Measurements from ENCODE around the gene SAP130.
"Not testable (repeated sequence)": the region's sequence is repeated elsewhere in the genome, so short reads cannot be mapped to it uniquely, and the experiment has no call there.

The SAP130 gene

DNA sequence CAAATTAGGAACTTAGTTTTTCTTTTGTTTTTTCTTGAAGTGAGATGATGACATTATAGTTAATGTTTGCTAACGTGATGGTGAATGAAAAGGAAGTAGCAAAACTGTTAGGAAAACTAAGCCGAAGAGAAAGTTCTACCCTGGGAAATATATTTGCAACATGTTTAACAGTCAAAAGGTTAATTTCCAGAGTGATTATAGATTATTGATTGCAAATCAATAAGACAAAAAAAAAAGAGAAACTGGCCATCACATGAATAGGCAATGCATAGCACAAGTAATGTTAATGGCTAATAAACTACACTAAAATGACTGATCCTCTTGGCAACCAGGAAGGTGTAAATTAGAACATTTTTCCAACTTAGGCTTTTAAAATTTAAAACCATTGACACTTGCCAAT lies 116.1 kb downstream of the SAP130 start:
- WGBS (ENCODE audit: extremely low coverage, insufficient coverage, low lambda C conversion rate): no CpG with 5 or more reads among the region's 2 CpGs
- no peak overlapping the region for H3K9ac ChIP-seq (ENCODE audit: low read length)
- H3K27me3 ChIP-seq (ENCODE audit: insufficient read depth, low read length, poor library complexity): no peaks in the 10 kb centered on the region

GRCh38 chr2:127910415-127910814 lies 117.4 kb downstream of the SAP130 start:
- no peak overlapping the region for H4K8ac ChIP-seq (ENCODE audit: low read depth, low read length)
- no peak overlapping the region for H3K27ac ChIP-seq (ENCODE audit: low read depth, low read length)
- H3K23ac ChIP-seq (ENCODE audit: low read length): no peak overlapping the region
- H3K18ac ChIP-seq (ENCODE audit: low read length): no peak overlapping the region
- no peaks in the 10 kb centered on the region for H3K27me3 ChIP-seq (ENCODE audit: insufficient read depth, low read length, poor library complexity)
- H3K56ac ChIP-seq (ENCODE audit: low read length): no peak overlapping the region
- H3K4me3 ChIP-seq (ENCODE audit: low read length): no peak overlapping the region
- no peaks in the 10 kb centered on the region for H3K36me3 ChIP-seq (ENCODE audit: control insufficient read depth, insufficient read depth, low read length)
- DNase-seq: no peak
- no peak overlapping the region for H2BK5ac ChIP-seq (ENCODE audit: low read length)
- no peaks in the 10 kb centered on the region for H3K4me1 ChIP-seq (ENCODE audit: control insufficient read depth, low read depth, low read length)
- WGBS (ENCODE audit: extremely low coverage, insufficient coverage, low lambda C conversion rate): no CpG with 5 or more reads among the region's 3 CpGs
- H3K79me1 ChIP-seq (ENCODE audit: low read length): no peaks in the 10 kb centered on the region
- no peaks in the 10 kb centered on the region for H3K79me2 ChIP-seq (ENCODE audit: control insufficient read depth, insufficient read depth, low read length)
- no peak overlapping the region for H2BK120ac ChIP-seq (ENCODE audit: low read depth, low read length)
- no peak overlapping the region for H4K5ac ChIP-seq (ENCODE audit: low read length)
- no peak overlapping the region for H3K9ac ChIP-seq (ENCODE audit: low read length)
- H2BK15ac ChIP-seq (replicated peaks; ENCODE audit: low read depth): no peak overlapping the region
- H3K4me2 ChIP-seq (ENCODE audit: low read length): no peak overlapping the region
- no peak overlapping the region for H2AK5ac ChIP-seq (ENCODE audit: low read length)
- H3K4ac ChIP-seq (ENCODE audit: low read depth, low read length): no peak overlapping the region

More for the DNA sequence above, 116.1 kb downstream of the SAP130 start:
- Histone ChIP-seq H3K79me2 (ENCODE audit: control insufficient read depth, insufficient read depth, low read length) (no peaks in the 10 kb centered on the region), H4K5ac (ENCODE audit: low read length) (no peak overlapping the region), H3K79me1 (ENCODE audit: low read length) (no peaks in the 10 kb centered on the region), H3K23ac (ENCODE audit: low read length) (no peak overlapping the region), H3K27ac (ENCODE audit: low read depth, low read length) (no peak overlapping the region), H3K4ac (ENCODE audit: low read depth, low read length) (no peak overlapping the region), H3K4me3 (ENCODE audit: low read length) (no peak overlapping the region), H4K8ac (ENCODE audit: low read depth, low read length) (no peak overlapping the region), H3K56ac (ENCODE audit: low read length) (no peak overlapping the region), H2BK120ac (ENCODE audit: low read depth, low read length) (no peak overlapping the region), H2BK5ac (ENCODE audit: low read length) (no peak overlapping the region), H2AK5ac (ENCODE audit: low read length) (no peak overlapping the region), H3K4me1 (ENCODE audit: control insufficient read depth, low read depth, low read length) (no peaks in the 10 kb centered on the region), H3K36me3 (ENCODE audit: control insufficient read depth, insufficient read depth, low read length) (no peaks in the 10 kb centered on the region), H3K4me2 (ENCODE audit: low read length) (no peak overlapping the region), H2BK15ac (replicated peaks; ENCODE audit: low read depth) (no peak overlapping the region), H3K18ac (ENCODE audit: low read length) (no peak overlapping the region)
- no peak for DNase-seq

GRCh38 chr2:127909019-127909418 lies 118.8 kb downstream of the SAP130 start:
- Histone ChIP-seq H3K27ac (ENCODE audit: low read depth, low read length) (no peak overlapping the region), H4K8ac (ENCODE audit: low read depth, low read length) (no peak overlapping the region), H3K4ac (ENCODE audit: low read depth, low read length) (no peak overlapping the region), H3K4me1 (ENCODE audit: control insufficient read depth, low read depth, low read length) (no peaks in the 10 kb centered on the region), H3K9ac (ENCODE audit: low read length) (no peak overlapping the region), H2BK5ac (ENCODE audit: low read length) (no peak overlapping the region), H3K23ac (ENCODE audit: low read length) (no peak overlapping the region), H4K5ac (ENCODE audit: low read length) (no peak overlapping the region), H3K4me3 (ENCODE audit: low read length) (no peak overlapping the region), H2BK15ac (replicated peaks; ENCODE audit: low read depth) (no peak overlapping the region), H3K18ac (ENCODE audit: low read length) (no peak overlapping the region), H3K79me2 (ENCODE audit: control insufficient read depth, insufficient read depth, low read length) (no peaks in the 10 kb centered on the region), H3K4me2 (ENCODE audit: low read length) (no peak overlapping the region), H3K56ac (ENCODE audit: low read length) (no peak overlapping the region), H3K36me3 (ENCODE audit: control insufficient read depth, insufficient read depth, low read length) (no peaks in the 10 kb centered on the region), H2BK120ac (ENCODE audit: low read depth, low read length) (no peak overlapping the region), H3K79me1 (ENCODE audit: low read length) (no peaks in the 10 kb centered on the region), H2AK5ac (ENCODE audit: low read length) (no peak overlapping the region), H3K27me3 (ENCODE audit: insufficient read depth, low read length, poor library complexity) (no peaks in the 10 kb centered on the region)
- no CpG with 5 or more reads among the region's 6 CpGs for WGBS (ENCODE audit: extremely low coverage, insufficient coverage, low lambda C conversion rate)
- no peak for DNase-seq

DNA sequence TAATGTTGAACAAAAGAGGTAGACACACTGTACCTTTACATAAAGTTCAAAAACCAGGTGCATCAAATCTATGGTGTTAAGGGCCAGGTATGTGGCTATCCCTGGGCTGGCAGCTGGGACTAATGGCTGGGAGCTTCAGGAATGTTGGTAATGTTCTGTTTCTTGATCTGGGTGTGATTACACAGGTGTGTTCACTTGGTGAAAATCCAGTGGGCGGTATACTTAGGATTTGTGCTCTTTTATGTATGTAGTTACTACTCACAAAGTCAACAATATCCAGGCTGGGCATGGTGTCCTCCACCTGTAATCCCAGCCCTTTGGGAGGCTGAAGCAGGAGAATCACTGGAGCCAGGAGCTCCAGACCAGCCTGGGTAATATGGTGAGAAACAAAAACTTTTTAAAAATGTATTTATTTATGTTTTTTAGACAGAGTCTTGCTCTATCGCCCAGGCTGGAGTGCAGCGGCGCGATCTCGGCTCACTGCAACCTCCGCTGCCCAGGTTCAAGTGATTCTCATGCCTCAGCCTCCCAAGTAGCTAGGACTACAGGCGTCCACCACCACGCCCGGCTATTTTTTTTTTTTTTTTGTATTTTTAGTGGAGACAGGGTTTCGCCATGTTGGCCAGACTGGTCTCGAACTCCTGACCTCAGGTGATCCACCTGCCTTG lies 120.0 kb downstream of the SAP130 start:
- not testable (repeated sequence) for H3K79me1 ChIP-seq (ENCODE audit: low read length); H3K18ac ChIP-seq (ENCODE audit: low read length); H4K8ac ChIP-seq (ENCODE audit: low read depth, low read length); H3K4me2 ChIP-seq (ENCODE audit: low read length); H3K4me1 ChIP-seq (ENCODE audit: control insufficient read depth, low read depth, low read length); H3K27ac ChIP-seq (ENCODE audit: low read depth, low read length); H2BK120ac ChIP-seq (ENCODE audit: low read depth, low read length); H2AK5ac ChIP-seq (ENCODE audit: low read length); H2BK5ac ChIP-seq (ENCODE audit: low read length); H3K79me2 ChIP-seq (ENCODE audit: control insufficient read depth, insufficient read depth, low read length); H3K4me3 ChIP-seq (ENCODE audit: low read length); H3K27me3 ChIP-seq (ENCODE audit: insufficient read depth, low read length, poor library complexity); H3K4ac ChIP-seq (ENCODE audit: low read depth, low read length); H3K36me3 ChIP-seq (ENCODE audit: control insufficient read depth, insufficient read depth, low read length); H4K5ac ChIP-seq (ENCODE audit: low read length); H3K23ac ChIP-seq (ENCODE audit: low read length); DNase-seq; H3K9ac ChIP-seq (ENCODE audit: low read length); H3K56ac ChIP-seq (ENCODE audit: low read length); H2BK15ac ChIP-seq (replicated peaks; ENCODE audit: low read depth)
- WGBS (ENCODE audit: extremely low coverage, insufficient coverage, low lambda C conversion rate): no CpG with 5 or more reads among the region's 12 CpGs

GRCh38 chr2:127906206-127906926 lies 121.5 kb downstream of the SAP130 start:
- no CpG with 5 or more reads among the region's 21 CpGs for WGBS (ENCODE audit: extremely low coverage, insufficient coverage, low lambda C conversion rate)
- no peak overlapping the region for H2BK15ac ChIP-seq (replicated peaks; ENCODE audit: low read depth)
- H3K27me3 ChIP-seq (ENCODE audit: insufficient read depth, low read length, poor library complexity): no peaks in the 10 kb centered on the region
- no peak overlapping the region for H3K4ac ChIP-seq (ENCODE audit: low read depth, low read length)
- no peak overlapping the region for H2AK5ac ChIP-seq (ENCODE audit: low read length)
- H3K79me2 ChIP-seq (ENCODE audit: control insufficient read depth, insufficient read depth, low read length): no peaks in the 10 kb centered on the region
- H4K5ac ChIP-seq (ENCODE audit: low read length): no peak overlapping the region
- H3K27ac ChIP-seq (ENCODE audit: low read depth, low read length): no peak overlapping the region
- no peak overlapping the region for H4K8ac ChIP-seq (ENCODE audit: low read depth, low read length)
- no peak overlapping the region for H2BK5ac ChIP-seq (ENCODE audit: low read length)
- H3K56ac ChIP-seq (ENCODE audit: low read length): no peak overlapping the region
- no peaks in the 10 kb centered on the region for H3K79me1 ChIP-seq (ENCODE audit: low read length)
- H2BK120ac ChIP-seq (ENCODE audit: low read depth, low read length): no peak overlapping the region
- no peak for DNase-seq
- no peaks in the 10 kb centered on the region for H3K36me3 ChIP-seq (ENCODE audit: control insufficient read depth, insufficient read depth, low read length)
- H3K23ac ChIP-seq (ENCODE audit: low read length): no peak overlapping the region
- H3K18ac ChIP-seq (ENCODE audit: low read length): no peak overlapping the region
- no peak overlapping the region for H3K4me2 ChIP-seq (ENCODE audit: low read length)
- H3K4me3 ChIP-seq (ENCODE audit: low read length): no peak overlapping the region
- no peak overlapping the region for H3K9ac ChIP-seq (ENCODE audit: low read length)
- no peaks in the 10 kb centered on the region for H3K4me1 ChIP-seq (ENCODE audit: control insufficient read depth, low read depth, low read length)

Measured in mesendoderm (in vitro differentiated cells).